Endodermal cell (in vitro differentiated cells): ENCODE results near the gene PKD1. TPM values are rescaled to one million over a fixed set of nuclear protein-coding genes. Genes with fewer than 3 reads are reported as not detected.

Experiments used
- DNase-seq: peaks from one replicate; pipeline ENCODE4 v3.0.0-alpha.2; 2017
- H3K27ac ChIP-seq: 2 replicates; pipeline ENCODE4 v1.5.1; 2013; ENCODE audit warnings: mild to moderate bottlenecking, low read depth, low read length, moderate library complexity
- H3K27me3 ChIP-seq: 2 replicates; pipeline ENCODE4 v1.6.1; 2013; ENCODE audit warnings: mild to moderate bottlenecking, low read length, moderate library complexity; ENCODE audit not compliant: insufficient read depth, control insufficient read depth, poor library complexity, severe bottlenecking
- H3K36me3 ChIP-seq: 2 replicates; pipeline ENCODE4 v1.7.0; 2013; ENCODE audit warnings: mild to moderate bottlenecking, low read length, moderate library complexity; ENCODE audit not compliant: control insufficient read depth, insufficient read depth
- H3K4me1 ChIP-seq: one replicate; pipeline ENCODE4 v1.7.0; 2013; ENCODE audit warnings: low read length; ENCODE audit not compliant: control insufficient read depth, insufficient read depth
- H3K4me3 ChIP-seq: 2 replicates; pipeline ENCODE4 v1.5.1; 2013; ENCODE audit warnings: mild to moderate bottlenecking, low read length, moderate library complexity
- H3K9ac ChIP-seq: 2 replicates; pipeline ENCODE4 v1.6.1; 2013; ENCODE audit warnings: mild to moderate bottlenecking, low read length, moderate library complexity; ENCODE audit not compliant: poor library complexity, severe bottlenecking; ENCODE audit errors: extremely low read depth
- H3K9me3 ChIP-seq: 2 replicates; pipeline ENCODE4 v1.6.1; 2013; ENCODE audit warnings: mild to moderate bottlenecking, low read length, moderate library complexity; ENCODE audit not compliant: control insufficient read depth
- H3K27ac Mint-ChIP-seq: 2 replicates; pipeline ENCODE4 v1.8.0; 2020; ENCODE audit warnings: mixed read lengths
- H3K27me3 Mint-ChIP-seq: 2 replicates; pipeline ENCODE4 v1.8.0; 2021; ENCODE audit warnings: mild to moderate bottlenecking, mixed read lengths; ENCODE audit not compliant: insufficient read depth
- H3K36me3 Mint-ChIP-seq: 2 replicates; pipeline ENCODE4 v1.8.0; 2020; ENCODE audit warnings: low read depth, mixed read lengths
- H3K4me1 Mint-ChIP-seq: 2 replicates; pipeline ENCODE4 v1.8.0; 2020; ENCODE audit warnings: mixed read lengths
- H3K4me3 Mint-ChIP-seq: 2 replicates; pipeline ENCODE4 v1.8.0; 2020; ENCODE audit warnings: mild to moderate bottlenecking, moderate library complexity, mixed read lengths
- H3K9me3 Mint-ChIP-seq: 2 replicates; pipeline ENCODE4 v1.8.0; 2020; ENCODE audit warnings: mild to moderate bottlenecking, mixed read lengths
- WGBS, 2 experiments: methylation state at CpG; one replicate each; pipeline versions ENCODE4 v1.1.5 to v1.1.7; 2013; ENCODE audit warnings: missing lambda C conversion rate in 2 of 2, mixed read lengths in 1 of 2; ENCODE audit not compliant: insufficient coverage in 1 of 2, insufficient read length in 1 of 2; 5-methylcytosine and 5-hydroxymethylcytosine counted together
- total RNA-seq, 2 donors: library from RNA; stranded (reverse); fragmentation: NEBNext Ultra II Directional in 1 of 2; extraction: Animal tissue kit (Norgen Biotek cat#: 25700) in 1 of 2; gene quantifications; 2 replicates in 1 of 2; 3 replicates in 1 of 2; pipeline ENCODE4 v1.2.1, GENCODE V29; 2021
- TF ChIP-seq, protein P1 (sequence below): fragments of 200-600 bp; sonication (generic); conservative IDR thresholded peaks from 2 replicates; pipeline ENCODE4 v1.5.0; 2021; ENCODE audit warnings: antibody characterized with exemption, mild to moderate bottlenecking

The PKD1 gene
- total RNA-seq, 2 donors from 2014 or later: 104 to 110 TPM

DNA sequence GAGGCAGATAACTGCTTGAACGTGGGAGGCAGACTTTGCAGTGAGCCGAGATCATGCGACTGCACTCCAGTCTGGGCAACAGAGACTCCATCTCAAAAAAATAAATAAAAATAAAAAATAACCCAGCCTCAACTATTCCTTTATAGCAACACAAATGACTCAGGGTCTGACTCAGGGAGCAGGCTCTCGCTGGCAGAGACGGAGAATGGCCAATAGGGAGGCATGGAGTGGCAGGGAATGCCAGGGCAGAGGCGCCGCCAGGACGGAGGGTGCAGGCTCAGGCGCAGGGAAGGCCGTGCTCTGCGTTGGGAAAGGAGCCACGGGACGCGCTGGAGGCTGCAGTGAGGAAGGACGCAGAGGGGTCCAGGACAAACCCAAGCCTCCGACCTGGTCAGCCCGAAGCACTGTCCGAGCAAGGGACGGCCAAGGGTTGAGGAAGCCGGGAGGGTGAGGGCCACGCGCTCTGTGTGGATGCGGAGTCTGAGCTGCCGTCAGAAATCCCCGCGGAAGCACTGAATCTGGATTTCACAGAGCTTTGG is 40.3 kb downstream of the PKD1 start:
- peaks cover 24% of the 10 kb centered on the region for H3K36me3 Mint-ChIP-seq
- TF ChIP-seq, protein P1, sequence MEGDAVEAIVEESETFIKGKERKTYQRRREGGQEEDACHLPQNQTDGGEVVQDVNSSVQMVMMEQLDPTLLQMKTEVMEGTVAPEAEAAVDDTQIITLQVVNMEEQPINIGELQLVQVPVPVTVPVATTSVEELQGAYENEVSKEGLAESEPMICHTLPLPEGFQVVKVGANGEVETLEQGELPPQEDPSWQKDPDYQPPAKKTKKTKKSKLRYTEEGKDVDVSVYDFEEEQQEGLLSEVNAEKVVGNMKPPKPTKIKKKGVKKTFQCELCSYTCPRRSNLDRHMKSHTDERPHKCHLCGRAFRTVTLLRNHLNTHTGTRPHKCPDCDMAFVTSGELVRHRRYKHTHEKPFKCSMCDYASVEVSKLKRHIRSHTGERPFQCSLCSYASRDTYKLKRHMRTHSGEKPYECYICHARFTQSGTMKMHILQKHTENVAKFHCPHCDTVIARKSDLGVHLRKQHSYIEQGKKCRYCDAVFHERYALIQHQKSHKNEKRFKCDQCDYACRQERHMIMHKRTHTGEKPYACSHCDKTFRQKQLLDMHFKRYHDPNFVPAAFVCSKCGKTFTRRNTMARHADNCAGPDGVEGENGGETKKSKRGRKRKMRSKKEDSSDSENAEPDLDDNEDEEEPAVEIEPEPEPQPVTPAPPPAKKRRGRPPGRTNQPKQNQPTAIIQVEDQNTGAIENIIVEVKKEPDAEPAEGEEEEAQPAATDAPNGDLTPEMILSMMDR: no peak
- no peaks in the 10 kb centered on the region for H3K4me1 Mint-ChIP-seq
- DNase-seq: no peak
- H3K4me3 Mint-ChIP-seq: no peak overlapping the region
- no peak overlapping the region for H3K27ac Mint-ChIP-seq
- no peak overlapping the region for H3K27ac ChIP-seq
- 96% methylated on average over 20 to 26 of the region's 26 CpGs for WGBS, 2 experiments
- peaks cover 7% of the 10 kb centered on the region for H3K36me3 ChIP-seq
- no peaks in the 10 kb centered on the region for H3K9me3 Mint-ChIP-seq
- H3K9ac ChIP-seq: no peak overlapping the region
- H3K9me3 ChIP-seq: no peaks in the 10 kb centered on the region
- no peaks in the 10 kb centered on the region for H3K27me3 Mint-ChIP-seq
- H3K4me3 ChIP-seq: no peak overlapping the region
- peaks cover 8% of the 10 kb centered on the region for H3K4me1 ChIP-seq
- no peaks in the 10 kb centered on the region for H3K27me3 ChIP-seq

DNA sequence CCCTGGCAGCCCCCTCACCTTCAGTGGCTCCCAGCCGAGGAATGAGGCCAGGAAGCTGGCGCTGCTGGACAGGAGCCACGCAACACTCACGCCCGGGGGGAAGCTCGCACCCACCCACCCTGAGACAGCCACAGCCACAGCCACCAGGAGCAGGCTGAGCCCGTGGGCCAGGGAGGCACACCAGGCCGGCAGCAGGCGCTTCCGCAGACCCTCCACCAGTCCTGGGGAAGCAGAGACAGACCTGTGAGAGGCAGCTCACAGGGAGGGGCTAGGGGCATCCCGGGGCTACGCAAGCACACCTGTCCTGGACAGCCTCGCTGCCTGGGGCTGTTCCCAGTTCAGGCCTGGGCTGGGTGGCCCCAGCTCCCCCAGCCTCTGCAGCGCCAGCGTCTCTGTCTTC is 41.9 kb downstream of the PKD1 start:
- H3K27ac ChIP-seq: no peak overlapping the region
- no peaks in the 10 kb centered on the region for H3K9me3 ChIP-seq
- no peak overlapping the region for H3K27ac Mint-ChIP-seq
- TF ChIP-seq, protein P1: no peak
- no peaks in the 10 kb centered on the region for H3K27me3 ChIP-seq
- no peaks in the 10 kb centered on the region for H3K9me3 Mint-ChIP-seq
- peaks cover 14% of the 10 kb centered on the region for H3K36me3 ChIP-seq
- H3K36me3 Mint-ChIP-seq: peaks cover 25% of the 10 kb centered on the region
- no peaks in the 10 kb centered on the region for H3K4me1 Mint-ChIP-seq
- 92 to 96% methylated on average over 7 to 15 of the region's 15 CpGs for WGBS, 2 experiments
- no peak overlapping the region for H3K9ac ChIP-seq
- H3K27me3 Mint-ChIP-seq: no peaks in the 10 kb centered on the region
- H3K4me1 ChIP-seq: peaks cover 8% of the 10 kb centered on the region
- no peak overlapping the region for H3K4me3 ChIP-seq
- no peak overlapping the region for H3K4me3 Mint-ChIP-seq
- no peak for DNase-seq

DNA sequence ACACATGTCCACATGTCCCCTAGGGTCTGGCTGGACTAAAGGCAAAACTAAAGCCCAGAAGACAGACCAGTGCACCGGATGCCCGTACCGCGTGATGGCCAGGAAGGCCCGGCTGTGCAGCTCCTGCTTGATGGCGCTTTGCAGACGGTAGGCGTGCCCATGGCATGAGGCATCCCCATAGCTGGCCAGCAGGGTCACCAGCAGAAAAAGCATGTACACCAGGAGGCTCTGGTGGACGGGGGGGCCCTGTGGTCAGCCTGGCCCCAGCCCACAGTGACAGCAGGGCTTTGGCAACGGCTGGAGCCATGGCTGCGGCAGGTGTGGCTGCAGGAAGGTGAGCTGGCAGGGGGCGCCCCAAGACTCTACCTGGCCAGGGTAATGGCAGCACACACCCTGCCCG is 42.8 kb downstream of the PKD1 start:
- Histone ChIP-seq H3K9ac (no peak overlapping the region), H3K9me3 (no peaks in the 10 kb centered on the region), H3K4me3 (no peak overlapping the region), H3K27ac (no peak overlapping the region), H3K36me3 (peaks cover 18% of the 10 kb centered on the region), H3K27me3 (no peaks in the 10 kb centered on the region), H3K4me1 (peaks cover 8% of the 10 kb centered on the region)
- no peaks in the 10 kb centered on the region for H3K9me3 Mint-ChIP-seq
- H3K4me3 Mint-ChIP-seq: no peak overlapping the region
- H3K36me3 Mint-ChIP-seq: peaks cover 26% of the 10 kb centered on the region
- WGBS, 2 experiments: 95 to 99% methylated on average over 10 to 13 of the region's 13 CpGs
- no peak overlapping the region for H3K27ac Mint-ChIP-seq
- no peaks in the 10 kb centered on the region for H3K4me1 Mint-ChIP-seq
- TF ChIP-seq, protein P1: no peak
- no peaks in the 10 kb centered on the region for H3K27me3 Mint-ChIP-seq
- DNase-seq: no peak
